GM19238 (cell line): Measurements from ENCODE around the gene RBMS3.
"Not testable (repeated sequence)": the region's sequence is repeated elsewhere in the genome, so short reads cannot be mapped to it uniquely, and the experiment has no call there.

ENCODE experiments used
- DNase-seq: peaks from one replicate; pipeline ENCODE4 v3.0.0; 2011; ENCODE audit warnings: low spot score; ENCODE audit not compliant: insufficient read length

Gene RBMS3

DNA sequence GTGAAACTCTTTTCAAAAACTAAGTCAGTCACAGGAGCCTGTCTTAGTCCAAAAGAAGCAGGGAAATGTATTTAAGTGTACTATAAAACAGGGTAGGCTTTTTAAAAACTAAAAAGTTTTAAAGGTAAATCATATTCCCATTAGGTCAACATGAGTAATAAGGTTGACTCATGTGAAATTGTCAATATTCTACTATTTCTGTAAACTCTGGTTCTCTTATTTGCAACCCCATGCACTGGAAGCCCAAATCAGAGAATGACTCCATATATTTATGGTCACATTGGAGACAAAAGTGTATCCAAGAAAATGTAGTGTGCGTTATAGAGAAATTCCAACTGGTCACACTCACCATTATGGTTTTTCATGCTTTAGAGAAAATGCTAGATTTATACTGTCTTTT is 725.2 kb downstream of the RBMS3 start:
- no peak for DNase-seq

DNA sequence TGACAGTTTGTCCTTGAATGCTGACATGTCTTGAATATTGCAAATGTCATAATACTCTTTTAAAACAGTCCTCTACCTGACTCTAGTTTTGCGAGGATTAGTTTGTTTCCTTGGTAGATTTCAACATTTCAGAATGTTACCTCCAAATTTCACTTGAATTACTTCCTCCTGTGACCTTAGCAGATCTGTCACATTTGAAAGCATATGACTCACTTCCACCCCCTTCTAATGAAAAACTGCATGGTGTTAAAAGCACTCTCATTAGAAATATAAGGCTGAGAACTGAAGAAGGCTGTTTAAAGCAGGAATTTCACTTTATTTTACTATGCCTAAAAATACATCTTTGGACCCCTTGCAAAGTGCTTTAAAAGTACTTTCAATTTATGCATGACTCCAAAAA is 726.8 kb downstream of the RBMS3 start:
- no peak for DNase-seq

DNA sequence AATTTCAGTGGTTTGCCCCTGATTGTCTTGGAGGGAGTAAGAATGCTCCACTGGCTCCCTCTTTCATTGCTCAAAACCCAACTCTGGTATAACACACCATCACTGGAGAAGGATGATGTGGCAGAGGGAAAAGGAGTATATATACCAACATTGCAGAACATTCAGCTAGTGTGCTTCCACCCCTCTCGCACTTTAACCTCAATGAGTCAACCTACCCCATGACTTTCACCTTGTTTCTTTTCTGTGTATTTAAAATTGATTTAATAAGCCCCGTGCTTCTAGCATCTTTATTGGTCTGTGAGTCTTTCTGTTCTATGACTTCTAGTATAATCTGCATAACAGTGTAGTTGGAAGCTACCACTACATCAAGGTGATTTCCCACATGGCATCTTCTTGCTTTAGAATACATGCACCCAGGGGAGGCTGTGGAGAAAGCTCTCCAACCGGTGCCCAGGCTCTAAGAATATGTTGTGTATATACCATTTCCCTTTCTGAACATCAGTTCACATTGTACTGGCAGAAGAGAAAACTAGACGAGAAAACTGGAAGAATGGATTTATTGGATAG is 730.4 kb downstream of the RBMS3 start:
- no peak for DNase-seq

DNA sequence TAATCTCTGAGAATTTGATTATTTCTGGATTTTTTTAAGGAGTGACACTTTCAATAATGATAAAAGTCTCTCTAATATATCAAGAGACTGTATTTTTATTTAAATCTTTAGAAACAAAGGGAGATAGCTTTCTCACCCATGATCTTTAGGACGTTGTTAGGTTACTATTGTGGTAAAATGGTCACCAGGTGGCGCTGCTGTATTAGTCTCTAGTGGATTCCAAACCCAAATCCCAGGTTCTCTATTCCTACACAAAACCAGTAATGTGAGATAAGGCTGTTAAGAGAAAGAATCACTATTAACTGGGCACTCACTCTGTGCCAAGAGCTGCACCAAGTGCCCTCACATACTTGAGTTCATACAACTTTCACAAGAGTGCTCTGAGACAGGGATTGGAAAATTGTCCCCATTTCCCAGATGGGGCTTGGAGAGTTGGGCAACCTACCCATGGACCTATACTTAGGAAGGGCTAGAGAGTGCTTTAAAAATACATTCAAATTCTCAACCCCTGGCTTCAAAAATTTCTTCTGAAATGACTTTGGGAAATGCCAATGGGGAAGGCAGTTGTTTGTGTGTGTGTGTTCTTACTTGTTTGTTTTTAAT is 732.2 kb downstream of the RBMS3 start:
- DNase-seq, result no peak

DNA sequence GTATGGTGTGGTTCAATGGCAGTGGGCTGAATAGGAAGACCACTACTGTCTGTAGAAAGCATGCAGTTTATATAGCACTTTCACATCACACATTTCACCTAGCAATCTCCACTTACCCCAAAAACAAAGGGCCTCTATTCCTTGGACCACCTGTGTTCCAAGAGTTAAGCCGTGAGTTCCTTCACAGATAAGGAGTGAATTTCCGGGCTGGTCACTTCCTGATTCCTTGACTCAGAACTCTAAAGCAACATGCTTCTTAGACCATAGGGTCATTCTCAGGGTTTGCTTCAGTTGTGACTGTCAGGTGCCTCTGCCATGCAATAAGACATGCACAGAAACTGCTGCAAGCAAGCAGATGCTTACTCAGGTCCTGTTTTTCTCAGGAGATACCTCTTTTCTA is 737.0 kb downstream of the RBMS3 start:
- DNase-seq, result no peak

DNA sequence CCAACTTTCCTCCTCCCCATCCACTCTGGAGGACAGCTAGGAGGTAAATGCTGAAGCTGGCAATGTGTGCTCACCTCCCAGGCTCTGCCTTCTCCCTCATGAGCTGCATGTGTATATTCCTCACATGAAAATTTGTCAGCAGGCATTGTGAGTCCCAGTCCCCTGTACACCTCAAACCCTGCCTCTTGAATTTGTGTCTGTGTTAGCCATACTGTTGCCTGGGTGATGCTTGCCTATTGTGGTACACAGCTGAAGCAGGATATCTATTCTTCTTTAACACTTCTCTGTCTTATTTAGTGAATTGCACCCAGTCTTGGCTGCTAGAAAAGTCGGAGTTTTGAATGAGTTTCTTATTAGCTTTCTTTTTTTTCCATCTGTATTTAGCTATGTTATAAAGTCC is 739.5 kb downstream of the RBMS3 start:
- DNase-seq, result no peak

DNA sequence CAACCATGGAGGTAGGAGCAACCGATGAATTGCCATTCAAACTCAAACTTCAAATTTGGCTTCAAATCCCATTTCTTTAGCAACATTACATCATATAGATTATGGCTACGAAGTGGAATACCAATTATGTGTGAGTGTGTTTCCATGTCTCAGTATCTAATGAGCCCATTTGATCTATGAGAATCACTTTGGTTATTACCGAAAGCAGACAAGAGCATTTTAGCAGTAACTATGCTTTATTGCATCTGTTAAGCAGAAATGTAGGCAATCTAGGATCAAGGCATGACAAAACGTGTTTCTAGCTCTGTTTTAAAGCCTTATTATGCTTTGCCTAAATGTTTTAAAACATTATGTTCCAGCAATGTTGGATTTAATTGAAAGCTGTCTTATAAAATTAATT is 743.6 kb downstream of the RBMS3 start:
- no peak for DNase-seq

DNA sequence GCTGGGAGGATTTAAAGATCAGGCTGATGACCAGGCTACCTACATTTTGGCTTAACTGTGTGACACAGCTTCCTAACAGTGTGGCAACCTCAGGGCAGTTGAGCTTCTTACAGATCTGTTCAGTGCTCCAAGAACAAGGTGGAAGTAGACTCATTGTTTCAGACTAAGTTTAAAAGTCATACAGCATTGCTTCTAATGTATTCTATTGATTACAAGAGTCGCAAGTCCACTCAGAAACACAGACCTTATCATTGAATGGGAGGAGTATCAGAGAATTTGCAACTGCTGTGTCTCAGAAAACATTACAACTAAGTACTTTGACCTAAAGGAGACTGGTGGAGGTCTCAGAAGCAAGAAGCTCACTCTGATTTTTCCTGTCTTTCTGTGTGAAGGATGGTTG is 746.0 kb downstream of the RBMS3 start:
- DNase-seq, result no peak

DNA sequence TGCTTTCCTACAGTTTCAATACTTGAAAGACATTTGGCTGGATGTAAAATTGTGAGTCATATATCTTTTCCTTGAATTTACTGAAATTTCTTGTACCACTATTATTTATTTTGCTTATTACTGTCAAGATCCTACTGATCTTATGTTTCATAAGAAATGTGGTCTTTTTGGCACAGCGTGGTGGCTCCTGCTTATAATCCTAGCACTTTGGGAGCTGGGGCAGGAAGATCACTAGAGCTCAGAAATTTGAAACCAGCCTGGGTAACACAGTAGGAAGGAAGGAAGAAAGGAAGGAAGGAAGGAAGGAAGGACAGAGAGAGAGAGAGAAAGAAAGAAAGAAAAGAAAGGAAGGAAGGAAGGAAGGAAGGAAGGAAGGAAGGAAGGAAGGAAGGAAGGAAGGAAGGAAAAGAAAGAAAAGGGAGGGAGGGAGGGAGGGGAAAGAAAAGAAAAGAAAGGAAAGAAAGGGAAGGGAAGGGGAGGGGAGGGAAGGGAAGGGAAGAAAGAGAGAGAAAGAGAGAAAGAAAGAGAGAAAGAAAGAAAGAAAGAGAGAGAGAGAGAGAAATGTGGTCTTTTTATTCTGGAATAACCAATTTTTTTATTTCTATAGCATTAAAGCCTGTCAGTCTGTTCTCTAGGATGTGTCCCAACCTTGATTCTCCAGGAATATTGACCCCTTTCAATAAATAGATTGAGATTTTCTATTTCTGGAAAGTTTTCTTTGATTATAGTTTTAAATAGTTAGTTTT is 753.5 kb downstream of the RBMS3 start:
- no peak for DNase-seq

DNA sequence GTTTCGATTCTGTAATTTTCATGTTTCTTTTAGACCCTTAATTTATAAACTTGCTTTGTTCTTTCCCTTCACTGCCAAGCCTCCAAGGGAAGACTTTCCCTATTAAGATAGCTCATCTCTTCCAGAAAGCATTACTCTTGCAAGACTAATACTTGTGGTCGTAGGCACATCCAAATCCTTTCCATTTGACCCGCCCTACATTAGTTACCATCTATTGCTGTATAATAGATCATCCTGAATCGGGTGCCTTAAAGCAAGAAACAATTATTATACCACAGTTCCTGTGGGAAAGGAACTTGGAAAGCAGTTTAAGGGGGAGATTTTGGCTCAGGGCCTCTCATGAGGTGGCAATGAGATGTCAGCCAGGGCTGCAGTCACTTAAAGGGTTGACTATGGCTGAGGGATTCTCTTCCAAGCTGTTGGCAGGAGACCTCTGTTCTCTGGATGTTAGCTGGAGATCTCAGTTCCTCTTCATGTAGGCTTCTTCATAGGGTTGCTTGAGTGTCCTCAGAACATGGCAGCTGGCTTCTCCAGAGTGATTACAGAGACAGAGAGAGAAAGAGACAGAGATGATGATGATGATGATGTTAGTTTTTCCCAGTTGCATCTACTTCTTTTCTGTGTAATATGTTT is 755.2 kb downstream of the RBMS3 start:
- no peak for DNase-seq

DNA sequence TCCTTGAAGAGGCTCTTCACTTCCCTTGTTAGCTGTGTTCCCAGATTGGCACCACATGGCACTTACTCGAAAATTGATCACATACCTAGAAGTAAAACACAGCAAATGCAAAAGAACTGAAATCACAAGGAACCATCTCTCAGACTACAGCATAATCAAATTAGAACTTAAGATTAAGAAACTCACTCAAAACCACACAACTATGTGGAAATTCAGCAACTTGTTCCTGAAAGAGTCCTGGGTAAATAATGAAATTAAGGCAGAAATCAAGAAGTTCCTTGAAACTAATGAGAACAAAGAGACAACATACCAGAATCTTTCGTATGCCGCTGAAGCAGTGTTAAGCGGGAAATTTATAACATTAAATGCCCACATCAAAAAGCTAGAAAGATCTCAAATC is 759.3 kb downstream of the RBMS3 start:
- DNase-seq, result no peak

DNA sequence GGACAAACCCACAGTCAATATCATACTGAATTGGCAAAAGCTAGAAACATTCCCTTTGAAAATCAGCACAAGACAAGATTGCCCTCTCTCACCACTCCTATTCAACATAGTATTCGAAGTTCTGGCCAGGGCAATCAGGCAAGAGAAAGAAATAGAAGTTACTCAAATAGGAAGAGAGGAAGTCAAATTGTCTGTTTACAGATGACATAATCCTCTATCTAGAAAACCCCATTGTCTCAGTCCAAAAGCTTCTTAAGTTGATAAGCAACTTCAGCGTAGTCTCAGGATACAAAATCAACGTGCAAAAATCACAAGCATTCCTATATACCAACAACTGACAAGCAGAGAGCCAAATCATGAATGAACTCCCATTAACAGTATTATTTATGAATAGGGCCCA is 760.6 kb downstream of the RBMS3 start:
- DNase-seq, result not testable (repeated sequence)

DNA sequence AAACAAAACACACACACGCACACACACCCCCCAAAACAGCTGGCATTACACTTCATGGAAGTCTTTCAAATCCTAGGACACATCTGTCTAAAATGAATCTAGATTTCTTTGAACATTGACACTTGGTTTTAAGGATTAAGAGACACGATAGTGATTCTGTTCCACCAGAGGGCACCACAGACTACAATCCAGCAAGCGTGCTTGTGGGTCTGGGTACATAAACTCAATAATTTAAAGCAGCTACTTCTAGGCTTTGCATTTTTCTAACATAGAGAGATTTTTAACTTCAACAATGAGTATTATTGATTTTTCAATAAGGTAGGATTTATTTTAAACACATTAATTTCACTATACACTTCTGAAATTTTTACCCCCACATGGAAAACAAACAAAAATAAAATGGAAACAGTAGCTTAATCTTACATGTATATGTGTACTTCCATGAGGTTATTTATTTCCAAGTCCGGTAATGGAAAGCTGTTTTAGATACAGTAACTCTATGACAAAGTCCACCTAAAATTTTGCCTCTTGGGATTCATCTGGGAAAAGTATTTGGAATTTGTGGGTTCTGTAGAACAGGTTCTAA is 761.5 kb downstream of the RBMS3 start:
- DNase-seq, result no peak

DNA sequence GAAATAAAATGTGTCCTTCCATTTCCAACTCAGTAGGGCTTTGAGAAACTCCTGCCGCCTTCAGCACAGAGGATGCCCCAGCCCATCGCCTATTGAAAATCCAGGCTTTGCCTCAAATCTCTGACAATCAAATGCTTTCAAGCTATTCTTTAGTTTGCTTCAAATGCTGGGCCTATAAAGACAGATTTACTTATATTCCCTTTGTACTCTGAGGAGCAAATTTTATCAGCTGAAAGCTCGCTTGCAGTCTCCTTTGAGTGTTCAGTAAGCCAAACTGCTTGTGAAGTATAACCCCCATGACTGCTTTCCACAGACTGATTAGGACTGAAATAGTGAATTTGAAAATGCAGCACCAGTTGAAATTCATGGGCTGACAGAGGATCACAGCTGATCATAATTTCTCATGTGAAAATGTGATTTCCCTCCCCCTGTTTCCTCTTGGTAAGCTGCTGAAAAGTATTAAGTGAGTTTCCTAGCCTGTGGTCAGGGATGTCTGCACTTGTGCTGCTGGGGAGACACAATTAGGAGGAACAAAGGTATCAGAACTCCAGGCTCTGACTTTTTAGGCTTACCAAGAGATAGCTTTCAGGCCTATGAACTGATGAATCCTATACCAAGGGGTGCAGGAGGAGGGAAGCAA is 762.2 kb downstream of the RBMS3 start:
- no peak for DNase-seq

DNA sequence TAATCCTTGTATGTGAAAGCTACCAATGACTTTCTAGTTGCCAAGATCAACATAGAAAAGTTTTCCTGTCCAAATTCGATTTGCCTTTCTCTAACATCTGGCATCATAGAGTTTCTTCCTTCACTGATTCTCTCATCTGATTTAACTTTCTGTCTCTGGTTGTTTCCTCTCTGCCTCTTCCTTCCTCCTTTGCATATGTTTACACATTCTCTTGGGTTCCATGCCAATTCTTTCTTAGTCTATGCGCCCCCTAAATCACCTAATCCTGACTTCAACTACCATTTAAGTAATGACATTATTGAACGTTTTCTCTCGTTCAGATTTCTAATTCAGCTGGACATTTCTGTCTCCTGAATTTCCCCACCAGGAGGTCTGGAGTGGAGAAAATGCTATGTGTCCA is 763.6 kb downstream of the RBMS3 start:
- DNase-seq, result no peak

DNA sequence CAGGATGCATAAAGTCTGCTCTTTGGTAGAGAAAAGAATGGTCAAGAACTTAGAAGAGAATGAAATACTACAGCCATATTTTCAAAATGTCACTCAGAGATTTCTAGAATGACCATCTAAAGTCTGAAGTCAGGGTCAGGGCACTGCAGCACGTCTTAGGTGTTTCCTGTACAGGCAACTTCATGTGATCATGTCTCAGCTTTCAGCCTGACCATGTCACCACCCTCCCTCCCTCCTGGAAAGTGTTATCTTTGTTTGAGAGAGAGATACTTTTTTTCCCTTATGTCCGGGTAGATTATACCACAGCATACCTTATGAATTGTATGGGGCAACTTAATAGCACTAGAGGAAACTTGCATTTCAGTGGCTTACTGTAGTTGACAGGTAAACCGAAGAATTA is 767.6 kb downstream of the RBMS3 start:
- no peak for DNase-seq

DNA sequence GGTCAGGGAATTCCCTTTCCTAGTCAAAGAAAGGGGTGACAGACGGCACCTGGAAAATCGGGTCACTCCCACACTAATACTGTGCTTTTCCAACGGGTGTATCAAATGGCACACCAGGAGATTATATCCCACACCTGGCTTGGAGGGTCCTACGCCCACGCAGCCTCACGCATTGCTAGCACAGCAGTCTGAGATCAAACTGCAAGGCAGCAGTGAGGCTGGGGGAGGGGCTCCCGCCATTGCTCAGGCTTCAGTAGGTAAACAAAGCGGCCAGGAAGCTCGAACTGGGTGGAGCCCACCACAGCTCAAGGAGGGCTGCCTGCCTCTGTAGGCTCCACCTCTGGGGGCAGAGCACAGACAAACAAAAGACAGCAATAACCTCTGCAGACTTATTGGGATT is 769.2 kb downstream of the RBMS3 start:
- not testable (repeated sequence) for DNase-seq

DNA sequence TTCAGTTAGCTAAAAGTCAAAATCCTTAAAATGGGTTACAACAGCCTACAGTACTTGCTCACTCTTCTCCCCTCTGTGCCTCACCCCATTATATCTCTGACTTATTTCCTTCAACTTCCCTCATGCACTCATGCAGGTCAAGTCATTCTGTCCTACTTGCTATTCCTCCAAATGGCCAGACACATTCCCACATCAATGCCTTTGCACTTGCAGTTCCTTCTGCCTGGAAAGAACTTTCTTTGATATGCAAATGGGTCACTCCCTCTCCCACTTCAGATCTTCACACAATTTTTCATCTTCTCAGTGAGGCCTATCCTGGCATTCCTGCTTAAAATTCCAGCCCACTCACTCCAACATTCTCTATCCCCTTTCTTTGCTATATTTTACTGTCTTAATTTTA is 778.4 kb downstream of the RBMS3 start:
- DNase-seq, result no peak
